ENCODE measurements around the gene RIMS4. TPM values are rescaled to one million over a fixed set of nuclear protein-coding genes. Genes with fewer than 3 reads are reported as not detected.

RIMS4 gene
- total and polyA plus RNA-seq, 2 of the 8 experiments (the other 6 are each of a cell fraction or from before 2014, with no cell fraction given): 13.3 to 44.2 TPM

GRCh38 chr20:44836601-44837120, 26.3 kb upstream of the RIMS4 start:
- Histone ChIP-seq H3K4ac (replicated peaks; ENCODE audit: insufficient read length, low read depth, low read length) (no peak overlapping the region), H3K9ac (replicated peaks in 1 of 4; ENCODE audit: extremely low read depth in 1 of 4, low read depth in 3 of 4, low read length in 3 of 4) (no peak overlapping the region), H2BK12ac (ENCODE audit: low read depth, low read length) (no peak overlapping the region), H3K9me3 (ENCODE audit: insufficient read depth in 2 of 2, low read depth in 1 of 2, low read length in 1 of 2) (no peaks in the 10 kb centered on the region; a peak in 1 of 4 replicates), H3K4me2 (ENCODE audit: insufficient read depth in 1 of 2, low read depth in 2 of 2, low read length in 2 of 2) (0 out of 4 replicates have a peak overlapping the region, but pooled peaks of 1 of the 2 experiments have one; percentile 3), H3K23me2 (ENCODE audit: low read depth, low read length) (no peaks in the 10 kb centered on the region; the same call in 1 of the 2 replicates), H4K20me1 (replicated peaks in 1 of 2; ENCODE audit: control insufficient read depth in 1 of 2, insufficient read depth in 2 of 2, low read length in 2 of 2) (no peaks in the 10 kb centered on the region), H4K5ac (ENCODE audit: insufficient read length, low read depth, low read length) (no peak overlapping the region), H3K79me1 (ENCODE audit: low read depth, low read length) (no peaks in the 10 kb centered on the region), H4K8ac (ENCODE audit: extremely low read depth, insufficient read depth, low read length) (no peak overlapping the region), H3K14ac (ENCODE audit: insufficient read length) (no peak overlapping the region), H2BK20ac (ENCODE audit: low read length) (no peak overlapping the region), H3K23ac (ENCODE audit: insufficient read length) (no peak overlapping the region), H3K56ac (replicated peaks; ENCODE audit: insufficient read length, low read depth, low read length) (no peak overlapping the region), H3K79me2 (ENCODE audit: control insufficient read depth in 1 of 2, insufficient read depth in 2 of 2, low read length in 2 of 2) (no peaks in the 10 kb centered on the region), H2BK15ac (ENCODE audit: low read length) (no peak overlapping the region), H3K36me3 (ENCODE audit: control insufficient read depth in 2 of 4, insufficient read depth in 4 of 4, low read length in 3 of 4) (no peaks in the 10 kb centered on the region), H3K4me1 (replicated peaks in 1 of 4; ENCODE audit: control insufficient read depth in 3 of 4, insufficient read depth in 4 of 4, low read length in 3 of 4) (peaks cover 0 to 3% (median 2%) of the 10 kb centered on the region in 4 experiments; a peak in 3 of 7 replicates), H3K4me3 (ENCODE audit: extremely low read depth in 1 of 4, insufficient read depth in 2 of 4, low read depth in 3 of 4, low read length in 4 of 4) (no peak overlapping the region), H4K91ac (replicated peaks; ENCODE audit: insufficient read length, low read length) (no peak overlapping the region), H2AK5ac (ENCODE audit: low read depth, low read length) (no peak overlapping the region), H3K27me3 (replicated peaks in 1 of 4; ENCODE audit: control insufficient read depth in 3 of 4, extremely low read depth in 1 of 4, insufficient read depth in 3 of 4, low read length in 3 of 4) (no peaks in the 10 kb centered on the region; a peak in 1 of 7 replicates), H2AFZ (ENCODE audit: low read length) (peak overlapping the region; percentile 9; the same call in 1 of the 2 replicates), H2BK5ac (ENCODE audit: low read depth, low read length) (no peak overlapping the region), H2BK120ac (replicated peaks; ENCODE audit: low read depth, low read length) (no peak overlapping the region), H3K18ac (ENCODE audit: extremely low read depth, low read length) (no peak overlapping the region), H3K27ac (ENCODE audit: low read depth, low read length) (no peak overlapping the region)
- POLR2A ChIA-PET (ENCODE audit: partially characterized antibody): no interaction called here
- no peak for FAIRE-seq
- WGBS, 2 experiments (ENCODE audit: extremely low coverage in 1 of 2, insufficient coverage in 1 of 2, insufficient read length in 1 of 2, insufficient replicate concordance in 2 of 2, low coverage in 1 of 2, low lambda C conversion rate in 2 of 2, missing lambda C conversion rate in 1 of 2): 90% methylated on average over 12 of the region's 12 CpGs; no CpG with 5 or more reads in 1 of the 2 experiments
- DNase-seq (ENCODE audit: low read depth in 1 of 2, low spot score in 2 of 2): no peak
- no peak for TF ChIP-seq KDM5A (IDR thresholded peaks at IDR 0.05; ENCODE audit: low read length)
- TF ChIP-seq HDAC2 (IDR thresholded peaks at IDR 0.05; ENCODE audit: borderline replicate concordance in 1 of 2, low read depth in 2 of 2, low read length in 2 of 2): no peak
- CTCF ChIA-PET (ENCODE audit: partially characterized antibody): interaction anchor here (0.5 to 2.0 kb wide), 7 partner anchors 28 to 159 kb away, joined by 3 to 10 read pairs (median 4); no protein-coding TSS in a partner anchor

Data from H1 (cell line).